Fibroblast of villous mesenchyme (primary cell): ENCODE measurements around the gene ST3GAL5. TPM values are rescaled to one million over a fixed set of nuclear protein-coding genes. Genes with fewer than 3 reads are reported as not detected.

Source experiments
- DNase-seq: peaks from one replicate; pipeline ENCODE4 v3.0.0-alpha.2; 2010; ENCODE audit warnings: low read depth
- H3K4me3 ChIP-seq: 2 replicates; pipeline ENCODE4 v1.5.1; 2011; ENCODE audit warnings: low read depth, mild to moderate bottlenecking, low read length
- total RNA-seq: library from RNA; depleted of rRNA; stranded (reverse); fragments of >200 nt; gene quantifications from 2 replicates; pipeline ENCODE4 v1.2.3, GENCODE V29; 2012
- TF ChIP-seq, protein P1 (sequence below): IDR thresholded peaks from 2 replicates; pipeline ENCODE4 v1.5.1; 2012; ENCODE audit warnings: low read depth, mild to moderate bottlenecking, low read length; ENCODE audit not compliant: insufficient read depth

Gene ST3GAL5
- total RNA-seq, 1 donor = 27.6 TPM

GRCh38 chr2:85892216-85892944 lies 3.6 kb upstream of the ST3GAL5 start:
- H3K4me3 ChIP-seq = no peak overlapping the region
- TF ChIP-seq, protein P1, sequence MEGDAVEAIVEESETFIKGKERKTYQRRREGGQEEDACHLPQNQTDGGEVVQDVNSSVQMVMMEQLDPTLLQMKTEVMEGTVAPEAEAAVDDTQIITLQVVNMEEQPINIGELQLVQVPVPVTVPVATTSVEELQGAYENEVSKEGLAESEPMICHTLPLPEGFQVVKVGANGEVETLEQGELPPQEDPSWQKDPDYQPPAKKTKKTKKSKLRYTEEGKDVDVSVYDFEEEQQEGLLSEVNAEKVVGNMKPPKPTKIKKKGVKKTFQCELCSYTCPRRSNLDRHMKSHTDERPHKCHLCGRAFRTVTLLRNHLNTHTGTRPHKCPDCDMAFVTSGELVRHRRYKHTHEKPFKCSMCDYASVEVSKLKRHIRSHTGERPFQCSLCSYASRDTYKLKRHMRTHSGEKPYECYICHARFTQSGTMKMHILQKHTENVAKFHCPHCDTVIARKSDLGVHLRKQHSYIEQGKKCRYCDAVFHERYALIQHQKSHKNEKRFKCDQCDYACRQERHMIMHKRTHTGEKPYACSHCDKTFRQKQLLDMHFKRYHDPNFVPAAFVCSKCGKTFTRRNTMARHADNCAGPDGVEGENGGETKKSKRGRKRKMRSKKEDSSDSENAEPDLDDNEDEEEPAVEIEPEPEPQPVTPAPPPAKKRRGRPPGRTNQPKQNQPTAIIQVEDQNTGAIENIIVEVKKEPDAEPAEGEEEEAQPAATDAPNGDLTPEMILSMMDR = no peak
- no peak for DNase-seq

- no peak overlapping the region for H3K4me3 ChIP-seq
- TF ChIP-seq, protein P1 = no peak
- no peak for DNase-seq
Measured at GRCh38 chr2:85890522-85891176, 1.9 kb upstream of the ST3GAL5 start.

DNA sequence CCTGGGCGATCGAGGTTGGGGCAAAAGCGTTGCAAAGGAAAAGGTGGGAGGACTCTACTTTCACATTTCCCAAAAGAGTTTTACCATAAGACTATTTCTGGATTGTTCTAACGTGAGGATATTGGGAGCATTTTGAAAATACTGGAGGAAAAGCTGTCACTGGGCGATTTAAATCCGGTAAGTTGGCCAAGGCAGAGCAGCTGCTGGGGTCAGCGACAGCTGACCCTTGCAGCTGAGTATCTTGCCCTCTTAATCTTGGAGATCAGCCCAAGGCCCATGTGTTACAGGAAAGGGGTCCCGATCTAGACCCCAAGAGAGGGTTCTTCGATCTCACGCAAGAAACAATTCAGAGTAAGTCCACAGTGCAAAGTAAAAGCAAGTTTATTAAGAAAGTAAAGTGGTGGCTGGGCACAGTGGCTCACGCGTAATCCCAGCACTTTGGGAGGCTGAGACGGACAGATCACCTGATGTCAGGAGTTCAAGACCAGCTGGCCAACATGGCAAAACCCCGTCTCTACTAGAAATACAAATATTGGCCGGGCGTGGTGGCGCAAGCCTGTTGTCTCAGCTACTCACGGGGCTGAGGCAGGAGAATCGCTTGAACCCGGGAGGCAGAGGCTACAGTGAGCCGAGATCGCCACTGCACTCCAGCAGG lies 964 bp upstream of the ST3GAL5 start:
- TF ChIP-seq, protein P1 = no peak
- no peak for DNase-seq
- H3K4me3 ChIP-seq = peak overlapping the region; percentile 82

DNA sequence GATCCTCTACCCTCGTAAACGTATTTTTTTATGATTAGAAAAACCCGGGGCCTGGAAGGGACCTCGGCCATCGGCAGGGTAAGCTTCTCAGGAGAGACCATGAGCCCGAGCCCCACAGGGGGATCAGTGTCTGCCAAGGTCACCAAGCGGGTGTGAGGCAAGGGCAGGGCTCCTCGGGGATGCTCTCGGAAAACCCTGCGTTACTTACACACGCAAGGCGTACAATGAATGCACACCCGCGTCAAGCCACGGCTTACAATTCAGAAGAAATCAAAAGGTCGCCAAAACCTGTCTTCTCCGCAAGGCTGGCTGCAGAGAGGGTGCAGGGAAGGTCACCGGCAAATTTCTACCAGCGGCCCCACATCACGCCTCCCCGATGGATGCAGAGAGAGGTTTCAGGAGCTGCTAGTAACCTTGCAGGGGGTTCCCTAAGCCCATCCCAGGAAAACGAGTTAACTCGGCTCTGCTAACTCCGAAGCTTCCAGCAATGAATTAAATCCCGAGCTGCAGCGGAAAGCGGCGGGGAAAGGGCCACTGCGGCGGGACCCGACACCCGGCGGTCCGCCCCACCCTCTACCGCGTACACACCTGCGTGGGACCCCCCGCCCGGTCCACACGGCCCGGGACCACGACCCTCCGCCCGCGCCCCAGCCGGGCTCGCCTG lies 638 bp downstream of the ST3GAL5 start:
- peak; percentile 38 for DNase-seq
- TF ChIP-seq, protein P1 = no peak
- H3K4me3 ChIP-seq = peak overlapping the region; percentile 82

- DNase-seq = peak; percentile 72
Measured at GRCh38 chr2:85887566-85888019, 1.2 kb downstream of the ST3GAL5 start.

DNA sequence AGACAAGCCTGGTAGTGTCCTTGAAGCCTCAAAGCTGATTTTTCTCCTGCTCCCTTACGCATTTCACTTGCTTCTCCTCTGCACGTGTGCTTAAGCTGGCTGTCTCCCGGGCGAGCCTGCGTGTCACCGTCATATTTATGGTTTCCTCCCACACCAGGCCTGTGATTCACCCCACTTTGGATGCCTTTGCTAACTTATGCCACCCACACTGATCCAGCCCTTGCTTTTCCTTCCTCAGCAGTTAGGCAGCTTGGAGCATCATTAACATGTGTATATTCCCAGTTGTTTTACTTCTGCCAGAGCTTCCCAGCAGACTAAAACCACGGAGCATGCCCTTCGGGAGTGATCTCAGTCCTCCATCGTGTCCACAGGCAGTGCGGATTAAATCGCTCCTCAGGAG lies 2.2 kb downstream of the ST3GAL5 start:
- peak overlapping the region; percentile 82 for H3K4me3 ChIP-seq
- DNase-seq = peak; percentile 96
- TF ChIP-seq, protein P1 = no peak

More at GRCh38 chr2:85887566-85888019, 1.2 kb downstream of the ST3GAL5 start:
- TF ChIP-seq, protein P1 = peak; percentile 34
- H3K4me3 ChIP-seq = peak overlapping the region; percentile 82
